Muscle of back (tissue), 13 donors: ENCODE data around the gene HPS3. TPM values are rescaled to one million over a fixed set of nuclear protein-coding genes. Genes with fewer than 3 reads are reported as not detected.
A peak's percentile ranks its signal among the peaks of the same experiment; 100 is the strongest.
"Not testable (repeated sequence)": the region's sequence is repeated elsewhere in the genome, so short reads cannot be mapped to it uniquely, and the experiment has no call there.

Source experiments
- DNase-seq, 3 donors: peaks; one replicate each; pipeline versions ENCODE4 v3.0.0 to v3.0.0-alpha.2; 2013
- long read RNA-seq, 9 donors: transcript quantifications; one replicate each; lab custom pipeline, GENCODE V29; 2026
- polyA plus RNA-seq, 10 donors: library from polyadenylated mRNA; unstranded; fragments of 120-200 nt; gene quantifications; one replicate each; pipeline ENCODE4 v1.2.1, GENCODE V29; 2013; ENCODE audit not compliant: insufficient read length in 10 of 10

Gene HPS3
- 10 to 100 TPM; 10.8 to 16.4 (median 12.7) TPM for polyA plus RNA-seq
- long read RNA-seq, donor 1, partial matches to known transcripts = 0 of 1 reads
- long read RNA-seq, donor 1, other reads (novel, unspliced or antisense) = 0 of 1 reads
- long read RNA-seq, donor 2 = 0 reads
- long read RNA-seq, donor 3 = 0 reads
- long read RNA-seq, donor 4, full-length matches to known transcripts = 2 of 2 reads
- long read RNA-seq, donor 4, partial matches to known transcripts = 0 of 2 reads
- long read RNA-seq, donor 4, other reads (novel, unspliced or antisense) = 0 of 2 reads
- long read RNA-seq, donor 5, partial matches to known transcripts = 0 of 1 reads
- long read RNA-seq, donor 5, other reads (novel, unspliced or antisense) = 0 of 1 reads
- long read RNA-seq, donor 6, full-length matches to known transcripts = 1 of 1 reads
- long read RNA-seq, donor 6, partial matches to known transcripts = 0 of 1 reads
- long read RNA-seq, donor 6, other reads (novel, unspliced or antisense) = 0 of 1 reads
- long read RNA-seq, donor 7 = 0 reads
- long read RNA-seq, donor 8, full-length matches to known transcripts = 3 of 3 reads
- long read RNA-seq, donor 8, partial matches to known transcripts = 0 of 3 reads
- long read RNA-seq, donor 8, other reads (novel, unspliced or antisense) = 0 of 3 reads
- long read RNA-seq, donor 9 = 0 reads

GRCh38 chr3:149129326-149130205 is at the start of gene HPS3:
Gene HPS3, plus strand, starts transcription at chr3:149129638. Its CDS starts 86 bp downstream, at chr3:149129724.
- DNase-seq = peak; percentile 90 to 97 (median 93)

- no peak for DNase-seq
These were observed 49.3 kb upstream of the HPS3 start for GRCh38 chr3:149080011-149080698.

- DNase-seq = peak in 1 of 3 donors; percentile 4
These were observed 48.7 kb upstream of the HPS3 start for GRCh38 chr3:149080699-149081091.

GRCh38 chr3:149081772-149082171 is 47.7 kb upstream of the HPS3 start:
- DNase-seq = no peak

GRCh38 chr3:149085828-149086231 is 43.6 kb upstream of the HPS3 start:
- peak in 1 of 3 donors; percentile 46 for DNase-seq

- DNase-seq = peak; percentile 97 to 99 (median 99)
These were observed 43.0 kb upstream of the HPS3 start, which contains the start of gene HLTF for GRCh38 chr3:149086232-149086988. Gene HLTF, minus strand, starts transcription at chr3:149086533. Its CDS starts 197 bp downstream, at chr3:149086336.

GRCh38 chr3:149087208-149087607 is 42.2 kb upstream of the HPS3 start:
- no peak for DNase-seq

GRCh38 chr3:149089395-149089794 is 40.0 kb upstream of the HPS3 start:
- DNase-seq = no peak

- DNase-seq = no peak
These were observed 39.0 kb upstream of the HPS3 start for GRCh38 chr3:149090461-149090860.

- no peak for DNase-seq
These were observed 38.5 kb upstream of the HPS3 start for GRCh38 chr3:149090907-149091306.

- no peak for DNase-seq
These were observed 37.5 kb upstream of the HPS3 start for GRCh38 chr3:149091983-149092382.

GRCh38 chr3:149095487-149095886 is 34.0 kb upstream of the HPS3 start:
- DNase-seq = no peak

- DNase-seq = not testable (repeated sequence)
These were observed 31.5 kb upstream of the HPS3 start for GRCh38 chr3:149097987-149098386.

- DNase-seq = no peak
These were observed 28.3 kb upstream of the HPS3 start for GRCh38 chr3:149101154-149101553.

GRCh38 chr3:149101641-149102040 is 27.8 kb upstream of the HPS3 start:
- DNase-seq = no peak

- DNase-seq = no peak
These were observed 25.0 kb upstream of the HPS3 start for GRCh38 chr3:149104484-149104883.

- no peak for DNase-seq
These were observed 15.0 kb upstream of the HPS3 start for GRCh38 chr3:149114458-149114857.

GRCh38 chr3:149115114-149115513 is 14.3 kb upstream of the HPS3 start:
- DNase-seq = no peak

GRCh38 chr3:149118724-149119123 is 10.7 kb upstream of the HPS3 start:
- DNase-seq = no peak

- DNase-seq = no peak
These were observed 10.0 kb upstream of the HPS3 start for GRCh38 chr3:149119466-149119865.
